Esophagus mucosa (tissue), 1 donor: ENCODE results near the gene TCHP. TPM values are rescaled to one million over a fixed set of nuclear protein-coding genes. Genes with fewer than 3 reads are reported as not detected.
"Not testable (repeated sequence)": the region's sequence is repeated elsewhere in the genome, so short reads cannot be mapped to it uniquely, and the experiment has no call there.

ENCODE experiments used
- ATAC-seq: fragments of 200-7000 bp; cut with Tn5 transposase; one replicate; pipeline ENCODE4 v1.9.1; 2020
- total RNA-seq: library from RNA; stranded (reverse); gene quantifications from one replicate; pipeline ENCODE4 v1.2.4, GENCODE V29; 2023
- donor health status: DM: yes; HTN: yes; CAD: no.

The TCHP gene, protein sequence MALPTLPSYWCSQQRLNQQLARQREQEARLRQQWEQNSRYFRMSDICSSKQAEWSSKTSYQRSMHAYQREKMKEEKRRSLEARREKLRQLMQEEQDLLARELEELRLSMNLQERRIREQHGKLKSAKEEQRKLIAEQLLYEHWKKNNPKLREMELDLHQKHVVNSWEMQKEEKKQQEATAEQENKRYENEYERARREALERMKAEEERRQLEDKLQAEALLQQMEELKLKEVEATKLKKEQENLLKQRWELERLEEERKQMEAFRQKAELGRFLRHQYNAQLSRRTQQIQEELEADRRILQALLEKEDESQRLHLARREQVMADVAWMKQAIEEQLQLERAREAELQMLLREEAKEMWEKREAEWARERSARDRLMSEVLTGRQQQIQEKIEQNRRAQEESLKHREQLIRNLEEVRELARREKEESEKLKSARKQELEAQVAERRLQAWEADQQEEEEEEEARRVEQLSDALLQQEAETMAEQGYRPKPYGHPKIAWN
- 13.1 TPM for total RNA-seq

DNA sequence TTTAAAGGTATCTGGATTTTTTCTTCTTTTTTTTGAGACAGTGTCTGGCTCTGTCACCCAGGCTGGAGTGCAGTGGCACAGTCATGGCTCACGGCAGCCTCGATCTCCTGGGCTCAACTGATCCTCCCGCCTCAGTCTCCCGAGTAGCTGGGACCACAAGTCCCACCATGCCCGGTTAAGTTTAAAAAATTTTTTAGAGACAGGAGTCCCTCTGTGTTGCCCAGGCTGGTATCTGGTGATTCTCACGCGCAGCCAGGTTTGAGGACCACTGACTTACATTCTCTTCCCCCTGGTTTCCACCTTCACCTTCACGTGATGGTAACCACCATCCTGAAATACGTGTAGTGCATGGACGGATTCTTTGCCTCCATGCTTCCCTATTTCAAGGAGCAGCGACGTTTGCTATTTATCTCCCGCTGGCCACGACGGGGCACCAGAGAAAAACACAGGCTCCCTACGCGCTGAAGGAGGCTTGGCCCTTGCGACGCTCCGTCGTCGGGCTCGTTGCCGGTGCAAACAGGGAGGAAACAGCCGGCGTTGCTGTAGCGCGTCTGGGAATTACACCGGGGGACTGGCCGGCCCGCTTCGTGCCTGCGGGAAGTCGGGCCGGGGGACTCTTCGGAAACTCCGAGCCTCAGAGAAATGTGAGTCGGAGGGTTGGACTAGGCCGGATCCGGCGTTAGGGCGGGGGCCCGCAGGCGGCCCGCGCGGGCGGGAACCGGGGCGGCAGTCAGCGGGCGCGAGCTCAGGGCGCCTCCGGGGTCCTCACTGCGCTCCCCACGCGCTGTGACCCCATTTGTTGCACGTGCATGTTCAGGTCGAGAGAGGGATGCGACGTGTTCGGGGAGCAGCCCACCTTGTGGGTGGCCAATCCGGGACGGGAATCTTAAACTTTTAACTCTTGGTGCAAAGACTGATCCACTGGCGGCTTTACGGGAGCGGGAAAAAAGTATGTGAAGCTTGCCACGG lies at the start of gene TCHP:
Gene TCHP, plus strand, starts transcription at position 492 of the 969 bp plus-strand sequence. CDS start 2,753 bp downstream, outside the sequence.
- ATAC-seq = peak; percentile 83

DNA sequence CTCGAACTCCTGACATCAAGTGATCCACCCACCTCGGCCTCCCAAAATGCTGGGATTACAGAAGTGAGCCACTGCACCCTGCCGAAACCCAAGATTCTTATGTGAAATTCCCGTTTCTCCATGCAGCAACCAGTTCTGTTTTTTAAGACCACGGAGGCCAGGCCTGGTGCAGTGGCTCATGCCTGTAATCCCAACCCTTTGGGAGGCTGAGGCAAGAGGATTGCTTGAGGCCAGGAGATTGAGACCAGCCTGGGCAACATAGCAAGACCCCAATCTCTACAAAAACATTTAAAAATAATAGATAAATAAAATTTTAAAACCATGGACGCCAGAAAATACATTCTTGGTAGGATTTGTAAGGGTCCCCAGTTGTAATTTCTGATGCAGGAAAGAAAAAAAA lies 49.6 kb upstream of the TCHP start:
- not testable (repeated sequence) for ATAC-seq

DNA sequence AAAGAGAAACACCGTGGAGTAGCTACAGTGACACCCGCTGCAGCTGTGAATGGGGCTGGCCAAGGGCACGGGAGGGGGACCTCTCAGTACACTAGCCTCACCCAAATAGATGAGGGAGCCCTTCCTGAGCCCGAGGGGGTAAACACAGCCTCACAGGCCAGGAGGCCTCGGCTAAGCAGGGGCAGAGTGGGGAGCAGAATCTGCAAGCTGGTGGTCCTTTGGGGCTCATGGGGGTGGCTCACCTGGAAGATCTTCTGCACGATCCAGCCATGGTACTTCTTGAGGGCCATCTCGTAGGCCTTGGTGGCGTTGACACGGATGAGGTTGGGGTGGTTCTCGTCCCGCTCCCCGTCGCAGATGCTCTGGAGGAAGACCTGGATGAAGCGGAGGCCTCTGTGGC lies 44.7 kb upstream of the TCHP start:
- peak; percentile 26 for ATAC-seq

DNA sequence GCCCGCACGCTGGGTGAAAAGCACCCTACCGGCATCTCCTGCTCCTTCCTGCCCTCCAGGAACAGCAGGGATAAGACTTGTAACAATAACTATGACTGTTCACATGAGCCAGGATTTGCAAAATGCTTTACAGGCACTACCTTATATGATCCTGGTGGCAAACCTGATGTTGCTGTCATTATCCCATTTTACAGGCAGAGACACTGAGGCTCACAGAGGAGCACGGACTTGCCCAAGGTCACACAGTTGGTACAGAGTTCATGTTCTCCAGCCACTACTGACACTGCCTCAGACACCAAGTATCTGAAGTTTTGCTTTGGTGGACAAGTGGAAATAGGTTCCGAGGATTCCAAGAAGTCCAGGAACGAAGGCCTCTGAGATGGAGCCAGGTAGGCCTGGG lies 42.4 kb upstream of the TCHP start:
- ATAC-seq = no peak

DNA sequence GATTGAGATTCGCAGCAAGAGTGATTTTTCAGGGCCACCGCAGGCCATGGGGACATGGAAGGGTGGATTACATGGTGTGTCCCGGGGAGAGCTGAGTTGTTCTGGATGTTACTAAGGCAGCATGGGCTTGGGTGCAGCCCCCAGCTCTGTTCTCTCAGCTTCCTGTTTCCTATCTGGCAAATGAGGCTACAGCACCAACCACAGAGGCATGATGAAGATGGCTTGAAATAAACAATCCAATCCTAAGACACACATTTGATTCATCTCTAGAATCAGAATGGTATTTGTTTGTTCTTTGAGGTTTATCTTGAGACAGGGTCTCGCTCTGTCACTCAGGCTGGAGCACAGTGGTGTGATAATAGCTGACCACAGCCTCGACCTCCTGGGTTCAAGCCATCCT lies 41.3 kb upstream of the TCHP start:
- ATAC-seq = no peak

DNA sequence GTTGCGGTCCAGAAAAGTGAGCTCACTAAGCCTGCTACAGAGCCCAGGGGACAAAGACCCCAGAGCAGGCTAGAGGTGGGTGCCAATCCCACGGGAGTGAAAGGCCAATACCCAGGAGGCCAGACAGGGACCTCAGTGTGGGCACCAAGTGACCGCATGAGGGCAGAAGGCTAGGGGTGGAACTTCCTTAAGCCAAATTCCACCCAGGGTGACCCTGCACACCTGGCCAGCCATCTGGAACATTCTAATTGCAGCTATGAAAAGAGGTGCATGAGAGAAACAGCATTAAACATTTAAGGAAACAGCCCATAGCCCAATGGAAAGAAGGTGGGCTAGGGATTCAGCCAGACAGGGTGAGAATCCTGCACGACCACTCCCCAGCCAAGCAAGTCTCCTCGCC lies 39.1 kb upstream of the TCHP start:
- ATAC-seq = no peak

DNA sequence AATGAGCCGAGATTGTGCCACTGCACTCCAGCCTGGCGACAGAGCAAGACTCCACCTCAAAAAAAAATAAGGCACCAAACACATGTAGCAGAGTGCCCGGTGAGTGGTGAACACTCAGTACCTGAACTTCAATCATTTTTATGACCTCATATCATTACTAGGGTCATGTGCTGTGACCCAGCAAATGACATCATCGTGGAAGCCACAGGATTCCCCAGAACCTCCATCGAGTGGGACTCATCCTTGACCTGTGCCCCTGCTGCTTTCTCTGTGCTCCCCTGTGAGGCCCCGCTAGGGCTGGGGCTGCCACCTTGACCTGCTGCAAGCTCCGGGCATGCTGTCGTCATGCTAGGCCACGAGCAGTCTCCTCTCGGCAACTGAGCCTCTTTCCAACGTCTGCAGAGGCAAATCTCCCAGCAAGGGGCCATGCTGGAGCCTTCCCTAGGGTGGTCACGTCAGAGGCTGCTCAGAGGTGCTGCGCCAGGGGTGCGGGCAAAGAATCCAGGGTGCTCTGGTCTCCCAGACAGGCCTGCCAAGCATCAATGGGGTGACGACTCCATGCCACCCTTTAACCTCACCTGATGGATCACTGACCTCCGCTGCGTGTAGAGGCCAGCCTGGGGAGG lies 38.3 kb upstream of the TCHP start:
- ATAC-seq = no peak

DNA sequence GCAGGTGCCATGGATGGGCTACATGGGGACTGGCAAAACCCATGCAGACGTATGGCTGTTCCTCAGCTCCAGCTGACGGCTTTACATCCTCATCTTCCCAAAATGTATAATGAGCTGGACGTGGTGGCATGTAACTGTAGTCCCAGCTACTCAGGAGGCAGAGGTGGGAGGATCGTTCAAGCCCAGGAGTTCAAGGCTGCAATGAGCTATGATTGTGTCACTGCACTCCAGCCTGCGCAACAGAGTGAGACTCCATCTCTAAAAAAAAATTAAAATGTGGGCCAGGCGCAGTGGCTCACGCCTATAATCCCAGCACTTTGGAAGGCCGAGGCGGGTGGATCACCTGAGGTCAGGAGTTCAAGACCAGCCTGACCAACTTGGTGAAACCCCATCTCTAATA lies 37.6 kb upstream of the TCHP start:
- not testable (repeated sequence) for ATAC-seq

DNA sequence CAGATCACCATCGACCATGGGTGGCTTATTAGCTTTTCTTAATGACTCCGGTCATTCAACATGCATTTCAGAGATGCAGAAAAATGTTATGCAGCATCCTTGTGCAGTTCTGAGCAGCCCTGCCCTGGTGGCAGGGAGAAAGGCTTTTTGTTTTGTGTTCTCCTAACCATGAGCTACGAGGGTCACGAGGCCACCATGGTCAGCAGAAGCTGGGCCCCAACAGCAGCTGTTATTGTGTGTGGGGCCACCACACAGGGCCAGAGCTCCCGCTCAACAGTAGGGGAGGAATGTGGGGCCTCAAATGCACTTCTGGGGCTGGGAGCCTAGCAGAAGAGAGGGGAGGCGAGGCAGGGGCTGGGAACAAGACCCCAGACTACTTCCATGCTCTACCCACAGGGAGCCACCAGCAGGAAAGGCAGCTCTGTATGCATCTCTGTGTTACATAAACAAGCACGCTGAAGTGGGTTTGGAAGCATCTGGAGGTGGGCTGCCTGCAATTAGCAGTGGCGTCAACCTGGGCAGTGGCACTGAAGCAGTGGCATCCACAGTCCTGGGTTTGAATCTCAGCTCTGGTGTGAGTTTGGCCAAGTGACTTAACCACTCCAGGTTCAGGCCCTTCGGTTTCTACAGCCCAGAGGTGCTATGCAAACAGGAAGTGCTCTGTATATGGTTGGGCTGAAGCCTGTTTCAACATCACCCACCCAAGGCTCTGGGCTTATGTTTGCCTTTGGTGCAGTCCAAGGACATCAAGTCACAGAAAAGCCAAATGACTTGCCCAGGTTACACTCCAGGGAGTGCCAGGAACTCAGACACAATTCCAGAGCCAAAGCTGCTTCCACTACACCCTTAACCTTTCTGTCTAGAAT lies 36.0 kb upstream of the TCHP start:
- ATAC-seq = peak; percentile 78

DNA sequence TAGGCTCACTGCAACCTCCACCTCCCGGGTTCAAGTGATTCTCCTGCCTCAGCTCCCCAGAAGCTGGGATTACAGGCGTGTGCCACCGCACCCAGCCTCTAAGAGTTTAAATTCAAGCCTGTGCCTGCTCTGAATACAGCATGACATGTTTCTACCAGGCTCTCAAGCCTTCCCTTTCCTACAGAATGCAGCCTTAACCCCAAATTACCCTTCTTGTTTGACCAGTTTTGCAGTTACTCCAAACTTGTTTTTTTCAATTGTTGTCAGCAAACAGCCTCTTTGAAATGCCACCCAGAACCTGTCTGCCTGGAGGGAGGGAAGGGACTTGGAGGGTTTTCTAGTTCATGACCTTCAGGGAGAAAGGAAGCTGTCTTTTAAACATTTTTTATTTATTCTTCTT lies 35.2 kb upstream of the TCHP start:
- ATAC-seq = peak; percentile 83

DNA sequence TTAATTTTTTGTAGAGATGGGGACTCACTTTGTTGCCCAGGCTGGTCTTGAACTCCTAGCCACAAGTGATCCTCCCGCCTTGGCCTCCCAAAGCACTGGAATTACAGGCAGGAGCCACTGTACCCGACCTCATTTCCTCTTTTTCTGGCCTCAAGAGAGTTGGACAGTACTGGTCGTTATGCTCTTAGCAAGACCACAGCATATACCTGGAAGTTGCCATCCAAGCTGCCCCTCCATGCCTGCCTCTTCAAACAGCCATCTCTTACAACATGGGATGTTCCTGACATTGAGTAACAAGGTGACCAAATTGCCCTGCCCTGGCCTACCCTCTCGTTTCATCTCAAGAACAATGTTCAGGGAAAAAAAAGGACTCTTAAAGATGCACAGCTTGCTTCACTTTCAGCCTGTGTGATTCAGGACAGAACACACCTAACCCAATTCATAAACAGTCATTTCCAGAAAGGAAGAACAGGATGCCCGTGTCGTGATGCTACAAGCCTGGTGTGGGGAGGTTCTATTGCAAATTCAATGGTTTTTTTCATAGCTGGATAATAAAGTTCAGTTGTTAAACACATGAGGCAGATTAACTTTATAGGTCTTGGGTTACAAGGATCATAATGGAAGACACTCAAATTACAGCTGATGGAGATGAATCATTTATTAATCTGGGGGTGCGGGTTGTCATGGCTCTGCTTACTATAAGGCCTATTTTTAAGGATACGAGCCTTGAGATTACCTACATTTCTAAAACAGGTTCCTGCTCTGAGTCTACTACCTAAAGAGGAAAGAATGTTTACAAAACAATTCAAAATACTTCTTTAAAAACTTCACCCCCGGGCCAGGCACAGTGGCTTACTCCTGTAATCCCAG lies 31.7 kb upstream of the TCHP start:
- peak; percentile 70 for ATAC-seq

DNA sequence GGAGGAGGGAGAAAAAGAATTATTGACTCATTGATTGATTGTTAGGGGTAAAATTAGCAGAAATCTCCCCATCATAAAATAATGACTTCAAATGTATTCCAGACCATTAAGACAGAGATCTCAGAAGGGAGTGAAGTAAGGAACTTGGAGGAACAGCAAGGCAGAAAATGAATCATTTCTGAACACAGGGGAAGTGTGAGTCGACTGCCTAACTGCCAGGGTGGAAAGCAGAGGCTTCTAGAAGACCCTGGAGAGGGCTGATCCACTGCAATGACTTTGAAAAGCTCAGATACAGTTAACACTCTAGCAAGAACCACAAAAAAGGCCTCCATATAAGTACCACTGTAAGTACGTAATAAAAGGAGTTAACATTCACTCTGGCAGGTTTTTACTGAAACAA lies 29.4 kb upstream of the TCHP start:
- no peak for ATAC-seq

DNA sequence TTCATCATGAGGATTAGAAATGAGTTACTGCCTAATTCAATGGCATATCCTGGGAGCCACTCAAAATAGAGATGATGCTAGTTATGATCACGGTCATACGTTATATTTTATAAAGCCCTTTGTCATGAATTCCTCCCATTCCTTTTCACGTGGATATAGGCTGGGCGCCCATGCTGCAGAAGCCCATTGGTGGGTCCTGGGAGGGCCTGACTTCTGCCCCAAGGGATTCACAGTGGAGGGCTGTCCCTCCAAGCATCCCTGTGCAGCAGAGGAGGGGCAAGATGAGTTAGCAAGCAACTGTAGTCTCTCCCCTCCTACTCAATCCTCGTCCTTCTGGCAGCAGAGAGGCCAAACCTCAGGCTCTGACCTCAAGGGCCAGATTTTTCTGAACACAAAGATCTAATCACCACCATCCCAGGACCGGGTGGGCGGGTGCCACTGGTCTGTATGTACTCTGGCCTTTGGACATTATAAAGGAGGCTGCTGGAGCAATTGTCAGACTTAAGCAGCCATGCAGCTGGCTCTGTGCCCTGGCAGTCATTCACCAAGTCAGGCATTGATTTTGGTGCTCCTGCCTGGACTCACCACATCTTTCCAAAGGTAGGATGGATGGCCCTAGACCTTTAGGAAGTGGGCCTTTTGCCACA lies 28.3 kb upstream of the TCHP start:
- ATAC-seq = no peak

DNA sequence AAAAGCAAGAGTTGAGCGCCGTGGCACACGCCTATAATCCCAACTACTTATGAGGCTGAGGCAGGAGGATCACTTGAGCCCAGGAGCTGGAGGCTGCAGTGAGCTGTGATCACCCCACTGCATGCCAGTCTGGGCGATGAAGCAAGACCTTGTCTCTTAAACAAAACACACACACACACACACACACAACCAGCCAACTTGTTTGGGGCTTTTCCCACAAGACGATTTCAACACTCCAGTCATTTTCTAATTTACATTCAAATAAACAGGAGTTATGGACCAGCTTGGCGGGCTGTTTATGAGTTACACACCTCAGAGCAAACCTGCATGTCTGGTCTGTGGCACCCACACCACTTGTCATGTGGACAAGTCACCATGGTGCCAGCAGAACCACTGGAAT lies 26.4 kb upstream of the TCHP start:
- peak; percentile 72 for ATAC-seq

DNA sequence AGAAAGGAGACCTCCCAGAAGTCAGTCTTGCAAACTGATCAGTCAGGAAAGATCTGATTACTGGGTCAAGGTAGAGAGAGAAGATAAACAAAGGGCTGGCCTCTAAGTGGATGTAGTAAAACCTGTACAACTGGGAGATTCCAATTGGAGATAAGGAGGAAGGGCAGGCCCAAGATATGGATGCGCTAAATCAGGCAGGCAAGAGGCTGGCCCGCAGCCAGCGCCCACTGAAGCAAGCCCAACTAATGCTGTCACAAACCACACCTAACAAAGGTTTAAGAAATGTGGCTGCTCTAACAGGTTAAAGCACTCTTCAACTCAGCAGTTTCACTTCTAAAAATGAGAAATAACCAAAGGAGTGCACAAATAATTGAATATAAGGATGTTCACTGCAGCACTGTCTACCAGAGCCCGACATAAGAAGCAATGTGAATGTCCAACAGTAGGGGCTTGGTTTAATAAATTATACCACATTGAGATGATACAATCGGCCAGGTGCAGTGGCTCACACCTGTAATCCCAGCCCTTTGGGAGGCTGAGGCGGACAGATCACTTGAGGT lies 24.4 kb upstream of the TCHP start:
- peak; percentile 27 for ATAC-seq

DNA sequence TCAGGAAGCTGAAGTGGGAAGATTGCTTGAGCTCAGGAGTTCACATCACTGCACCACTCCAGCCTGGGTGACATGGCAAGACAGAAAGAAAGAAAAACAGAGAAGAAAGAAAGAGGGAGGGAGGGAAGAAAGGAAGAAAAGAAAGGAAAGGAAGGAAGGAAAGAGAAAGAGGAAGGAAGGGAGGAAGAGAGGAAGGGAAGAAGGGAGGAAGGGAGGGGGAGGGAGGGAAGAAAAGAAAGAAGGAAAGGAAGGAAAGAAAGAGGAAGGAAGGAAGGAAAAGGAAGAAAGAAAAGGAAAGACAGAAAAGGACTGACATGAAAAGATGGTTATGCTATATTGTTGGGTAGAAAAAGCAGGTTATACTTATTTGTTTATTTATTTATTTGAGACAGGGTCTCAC lies 23.7 kb upstream of the TCHP start:
- ATAC-seq = no peak

DNA sequence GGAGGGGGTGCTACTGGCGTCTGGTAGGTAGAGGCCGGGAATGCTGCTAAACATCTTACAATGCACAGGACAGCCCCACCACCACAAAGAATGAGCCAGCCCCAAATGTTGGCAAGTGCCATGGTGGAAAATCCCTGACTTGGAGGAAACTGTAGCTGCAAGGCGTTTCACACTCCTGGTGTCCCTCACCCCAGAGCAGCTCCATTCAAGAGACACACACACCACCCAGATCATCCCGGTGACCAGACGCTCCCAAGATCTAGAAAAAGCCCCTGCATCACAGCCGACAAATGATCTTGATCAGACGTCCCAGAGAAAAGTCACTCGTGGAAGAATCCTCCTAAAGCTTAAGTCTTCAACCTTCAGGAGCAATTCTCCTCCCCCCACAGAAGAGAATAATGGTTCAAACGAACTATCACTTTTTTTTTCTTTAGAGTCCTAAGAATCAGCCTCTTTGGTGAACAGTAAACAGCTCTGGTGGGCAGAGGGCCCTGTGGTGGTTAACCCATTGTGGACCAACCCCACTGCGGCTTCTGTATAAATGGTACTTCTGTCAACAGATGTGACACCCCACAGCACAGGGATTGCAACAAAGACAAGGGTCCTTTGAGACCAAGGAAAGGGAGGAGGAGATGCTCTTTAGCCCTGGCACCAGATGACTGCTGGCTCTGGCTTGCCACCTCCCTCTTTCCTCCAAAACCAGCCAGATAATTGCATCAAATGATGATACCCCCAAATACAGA lies 22.4 kb upstream of the TCHP start:
- no peak for ATAC-seq

DNA sequence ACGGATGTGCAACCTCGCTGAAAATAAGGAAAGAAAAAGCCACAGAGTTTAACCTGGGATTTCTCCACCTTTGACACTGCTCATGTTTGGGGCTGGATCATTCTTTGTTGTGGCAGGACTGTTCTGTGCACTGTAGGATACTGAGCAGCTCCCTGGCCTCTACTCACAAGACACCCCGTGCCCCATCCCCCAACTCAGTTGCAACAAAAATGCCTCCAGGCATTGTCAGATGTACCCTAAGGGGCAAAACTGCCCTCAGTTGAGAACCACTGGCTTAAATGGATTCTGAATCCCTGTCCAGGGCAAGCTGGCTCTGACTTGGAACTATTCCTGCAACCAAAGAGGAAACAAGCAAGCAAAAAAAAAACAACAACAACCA lies 21.8 kb upstream of the TCHP start:
- no peak for ATAC-seq

DNA sequence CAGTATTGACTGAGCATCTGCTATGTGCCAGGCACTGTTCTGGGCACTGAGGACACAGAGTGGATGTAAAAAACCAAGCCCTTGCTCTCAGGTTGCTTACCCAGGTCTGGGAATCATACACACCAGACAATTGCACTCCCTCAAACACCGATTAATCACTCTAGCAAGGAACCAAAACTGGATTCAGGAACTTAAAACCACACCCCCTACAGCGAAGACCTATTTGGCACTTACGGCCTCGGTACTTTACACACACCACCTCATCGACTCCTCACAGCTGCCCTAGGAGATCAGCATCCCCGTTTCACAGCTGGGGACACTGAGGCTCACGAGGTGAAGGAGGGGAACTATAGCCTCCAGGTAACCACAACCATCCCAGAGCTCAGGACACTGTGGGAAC lies 21.3 kb upstream of the TCHP start:
- ATAC-seq = peak; percentile 30
